ENCODE data around the gene FGF21. TPM values are rescaled to one million over a fixed set of nuclear protein-coding genes. Genes with fewer than 3 reads are reported as not detected.
"Not testable (repeated sequence)": the region's sequence is repeated elsewhere in the genome, so short reads cannot be mapped to it uniquely, and the experiment has no call there.

FGF21 gene
- total and polyA plus RNA-seq, 11 donors, result not detected

GRCh38 chr19:48757089-48757675 is 1.9 kb downstream of the FGF21 start:
- Histone ChIP-seq H3K4me1 (peaks cover 0 to 27% (median 12%) of the 10 kb centered on the region in 12 donors), H3K27me3 (peaks cover 0 to 20% (median 4%) of the 10 kb centered on the region in 9 donors), H3K36me3 (no peaks in the 10 kb centered on the region), H3K9me3 (no peaks in the 10 kb centered on the region), H3K4me3 (no peak overlapping the region), H3K27ac (no peak overlapping the region)
- 88 to 95% (median 93%) methylated on average over 11 to 12 of the region's 12 CpGs for WGBS, 4 donors
- ATAC-seq (no peak), DNase-seq (no peak)
- intact Hi-C loops (cut with DNase I), result no loop called here
- TF ChIP-seq POLR2A (IDR thresholded peaks at IDR 0.05) (no peak), CTCF (IDR thresholded peaks at IDR 0.05) (no peak)

GRCh38 chr19:48757741-48758144 is 2.4 kb downstream of the FGF21 start:
- intact Hi-C loops (cut with DNase I), result no loop called here
- 89 to 94% (median 93%) methylated on average over 13 to 14 of the region's 14 CpGs for WGBS, 4 donors
- Histone ChIP-seq H3K27ac (no peak overlapping the region), H3K36me3 (no peaks in the 10 kb centered on the region), H3K9me3 (no peaks in the 10 kb centered on the region), H3K27me3 (peaks cover 0 to 14% (median 0%) of the 10 kb centered on the region in 9 donors), H3K4me3 (no peak overlapping the region), H3K4me1 (peaks cover 0 to 21% (median 7%) of the 10 kb centered on the region in 12 donors)
- ATAC-seq, result no peak
- DNase-seq, result peak in 1 of 5 donors; percentile 11
- no peak for TF ChIP-seq POLR2A (IDR thresholded peaks at IDR 0.05)
- TF ChIP-seq CTCF (IDR thresholded peaks at IDR 0.05), result no peak

- peaks cover 0 to 3% (median 0%) of the 10 kb centered on the region in 9 donors for H3K27me3 ChIP-seq
- ATAC-seq (peak; percentile 28 to 90 (median 44)), DNase-seq (peak in 3 of 5 donors; percentile 29 to 55 (median 50))
Observed at GRCh38 chr19:48760504-48761205, 5.3 kb downstream of the FGF21 start.

GRCh38 chr19:48765816-48766215 is 10.5 kb downstream of the FGF21 start:
- intact Hi-C loops (cut with DNase I); H3K9me3 ChIP-seq; H3K27ac ChIP-seq; H3K4me3 ChIP-seq; DNase-seq; H3K36me3 ChIP-seq; ATAC-seq; H3K27me3 ChIP-seq; H3K4me1 ChIP-seq: not testable (repeated sequence)
- WGBS, 4 donors, result 31 to 40% (median 37%) methylated on average over 5 of the region's 5 CpGs

More at GRCh38 chr19:48760504-48761205, 5.3 kb downstream of the FGF21 start:
- intact Hi-C loops (cut with DNase I), result no loop called here
- WGBS, 4 donors, result 57 to 69% (median 62%) methylated on average over 16 of the region's 16 CpGs
- TF ChIP-seq POLR2A (IDR thresholded peaks at IDR 0.05) (no peak), CTCF (IDR thresholded peaks at IDR 0.05) (no peak)
- Histone ChIP-seq H3K9me3 (no peaks in the 10 kb centered on the region), H3K27ac (peak overlapping the region; percentile 23 to 91 (median 68)), H3K4me3 (no peak overlapping the region), H3K4me1 (peaks cover 0 to 15% (median 0%) of the 10 kb centered on the region in 12 donors), H3K36me3 (no peaks in the 10 kb centered on the region)

GRCh38 chr19:48768171-48768753 is 12.9 kb downstream of the FGF21 start:
- intact Hi-C loops (cut with DNase I); H3K36me3 ChIP-seq; DNase-seq; H3K27me3 ChIP-seq; H3K27ac ChIP-seq; H3K4me1 ChIP-seq; H3K4me3 ChIP-seq; H3K9me3 ChIP-seq: not testable (repeated sequence)
- ATAC-seq, result peak in 1 of 4 donors; percentile 44
- WGBS, 4 donors, result 37 to 43% (median 41%) methylated on average over 6 of the region's 6 CpGs
